GM18519 (cell line): Measurements from ENCODE around the gene PAIP1.
"Not testable (repeated sequence)": the region's sequence is repeated elsewhere in the genome, so short reads cannot be mapped to it uniquely, and the experiment has no call there.

ENCODE experiments used
- ATAC-seq: cut with Tn5 transposase; IDR thresholded peaks from one replicate; pipeline ENCODE4 v1.9.1; 2021; ENCODE audit warnings: mild to moderate bottlenecking, moderate library complexity; ENCODE audit not compliant: unreplicated experiment, low FRiP score

Gene PAIP1

DNA sequence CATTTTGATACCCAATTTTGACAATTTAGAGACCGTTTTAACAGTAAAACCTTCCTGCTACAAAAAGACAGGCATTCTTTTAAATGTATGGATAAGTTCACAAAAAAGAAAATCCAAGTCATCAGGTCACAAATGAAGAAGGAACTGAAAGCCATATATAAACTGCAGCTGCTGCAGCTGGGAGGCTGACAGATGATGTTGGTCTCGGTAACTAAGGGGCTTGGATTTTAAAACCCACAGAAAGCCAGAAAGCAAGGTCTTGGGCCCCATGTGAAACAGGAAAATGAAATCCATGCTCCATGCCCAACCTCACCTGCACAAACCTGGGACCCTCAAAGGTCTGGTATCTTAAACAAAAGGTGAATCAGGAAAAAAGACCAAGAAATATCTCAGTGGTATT is 26.2 kb downstream of the PAIP1 start:
- ATAC-seq = no peak

DNA sequence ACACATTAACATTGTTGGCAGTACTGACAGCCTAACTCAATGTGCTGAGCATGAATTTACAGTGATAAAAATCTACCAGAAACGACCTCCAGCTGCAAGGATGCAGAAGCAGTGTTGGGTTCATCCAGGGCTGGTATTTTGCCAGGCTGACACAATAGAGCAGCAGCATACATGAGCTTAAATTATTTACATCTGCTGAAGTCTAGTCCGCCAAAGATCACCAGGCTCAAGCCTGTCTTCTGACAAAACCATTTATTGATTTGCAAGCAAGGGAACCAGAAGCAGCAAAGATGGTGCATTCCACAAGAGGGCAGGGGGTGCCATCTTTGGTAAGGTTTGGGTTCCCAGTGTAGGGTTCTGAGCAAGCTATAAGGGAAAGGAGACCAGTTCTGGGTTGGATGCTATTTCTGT is 33.2 kb downstream of the PAIP1 start:
- no peak for ATAC-seq

DNA sequence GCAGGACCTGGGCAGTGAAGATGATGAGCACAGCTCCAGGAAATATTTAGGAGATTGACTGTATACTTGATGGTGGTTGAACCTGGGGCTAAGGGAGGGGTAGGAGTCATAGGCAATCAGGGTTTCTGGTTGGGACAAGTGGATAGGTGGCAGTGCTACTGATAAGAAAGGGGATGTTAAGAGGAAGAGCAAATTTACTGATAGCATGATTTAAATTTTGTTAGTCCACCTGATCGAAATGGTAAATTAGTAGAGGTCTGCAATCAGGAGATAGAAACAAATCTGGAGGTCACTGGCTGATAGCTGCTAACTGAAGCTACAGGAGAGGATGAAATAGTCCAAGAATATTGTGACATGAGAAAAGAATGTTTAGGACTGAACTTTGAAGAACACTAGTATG is 36.3 kb downstream of the PAIP1 start:
- no peak for ATAC-seq

DNA sequence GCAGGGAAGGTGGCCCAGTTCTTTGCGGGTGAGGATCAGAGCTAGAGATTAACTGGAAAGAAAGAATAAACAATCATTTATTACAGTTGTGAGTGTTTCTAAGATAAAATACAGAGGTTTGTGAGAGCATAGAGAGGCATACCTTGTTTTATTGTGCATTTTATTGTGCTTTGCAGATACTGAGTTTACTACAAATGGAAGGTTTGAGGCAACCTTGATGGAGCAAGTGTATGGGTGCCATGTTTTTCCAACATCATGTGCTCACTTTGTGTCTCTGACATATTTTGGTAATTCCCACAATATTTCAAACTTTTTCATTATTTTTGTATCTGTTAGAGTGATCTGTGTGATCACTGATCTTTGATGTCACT is 41.2 kb downstream of the PAIP1 start:
- no peak for ATAC-seq

DNA sequence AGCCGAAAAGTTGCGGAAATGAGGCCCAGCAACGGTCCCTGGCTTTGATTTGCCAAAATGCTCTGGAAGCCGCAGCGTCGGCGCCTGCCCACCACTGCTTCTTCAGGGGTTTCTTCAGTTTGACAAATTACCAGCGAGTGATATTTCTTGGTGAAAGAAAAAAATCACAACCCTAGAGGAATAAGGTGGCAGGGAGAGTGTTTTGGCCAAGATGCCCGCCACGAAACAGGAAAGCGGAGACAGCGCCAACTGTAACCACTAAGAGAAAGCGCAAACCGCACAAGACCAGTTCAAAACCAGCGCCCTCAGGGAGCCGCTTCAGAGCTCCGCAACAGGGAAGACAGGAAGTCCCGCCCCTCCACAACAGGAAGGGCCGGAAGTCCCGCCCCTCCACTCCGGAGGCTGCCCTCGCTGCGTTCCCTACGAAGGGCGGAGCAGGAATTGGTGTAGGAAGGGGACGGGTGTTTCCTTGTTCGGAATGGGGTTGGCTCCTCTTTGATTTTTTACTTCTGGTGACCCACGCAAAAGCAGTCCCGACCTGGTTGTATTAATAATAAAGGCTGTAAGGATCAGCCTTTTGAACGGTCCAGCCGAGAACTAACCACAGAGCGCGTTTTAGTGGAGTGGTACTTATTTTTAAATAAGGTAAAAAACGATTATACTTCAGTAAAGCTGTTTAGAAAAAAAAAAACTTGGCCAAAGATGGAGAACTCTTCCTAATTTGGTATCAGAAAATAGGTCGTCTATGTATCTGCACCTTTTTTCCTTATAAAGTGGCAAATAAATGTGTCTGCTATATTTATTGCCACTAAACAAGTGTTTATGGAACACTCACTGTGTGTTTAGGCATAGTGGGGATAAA is 41.8 kb downstream of the PAIP1 start, which contains the start of gene C5orf34:
Gene C5orf34, minus strand, starts transcription at position 333 of the 862 bp plus-strand sequence. CDS start 5,809 bp downstream, outside the sequence.
- peak; percentile 98 for ATAC-seq

DNA sequence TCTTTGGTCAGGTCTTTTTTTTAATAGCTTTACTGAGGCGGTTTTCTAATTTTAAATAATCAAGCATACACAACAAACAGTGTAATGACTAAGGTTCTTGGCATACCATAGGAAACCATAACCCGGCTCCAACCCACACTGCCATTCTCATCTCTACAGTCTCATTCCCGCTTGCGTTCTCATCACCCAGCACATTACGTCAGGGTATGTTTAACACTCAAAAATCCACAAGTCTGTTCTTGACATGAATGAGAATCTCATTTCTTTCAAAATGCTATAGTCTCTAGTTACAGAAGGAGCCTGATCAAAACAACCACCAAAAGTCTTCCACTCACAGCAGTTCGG is 42.4 kb downstream of the PAIP1 start:
- ATAC-seq = peak; percentile 15

DNA sequence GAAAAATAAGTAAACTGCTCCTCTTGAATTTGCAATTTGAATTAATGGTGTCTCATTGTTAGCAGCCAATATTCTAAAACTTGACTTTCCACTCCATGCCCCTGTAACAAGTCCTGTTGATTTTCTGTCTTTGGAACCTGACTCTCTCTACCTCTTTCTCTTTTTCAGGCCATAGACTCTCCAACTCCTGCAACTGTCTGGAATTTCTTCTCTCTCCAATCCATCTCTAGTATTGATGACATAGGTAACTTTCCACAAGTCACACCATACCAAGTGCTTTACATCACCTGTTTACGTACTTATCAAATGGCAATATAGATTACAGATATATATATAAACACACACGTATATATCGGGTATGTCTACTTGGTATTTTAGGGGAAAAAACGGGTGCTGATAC is 42.9 kb downstream of the PAIP1 start:
- ATAC-seq = no peak

DNA sequence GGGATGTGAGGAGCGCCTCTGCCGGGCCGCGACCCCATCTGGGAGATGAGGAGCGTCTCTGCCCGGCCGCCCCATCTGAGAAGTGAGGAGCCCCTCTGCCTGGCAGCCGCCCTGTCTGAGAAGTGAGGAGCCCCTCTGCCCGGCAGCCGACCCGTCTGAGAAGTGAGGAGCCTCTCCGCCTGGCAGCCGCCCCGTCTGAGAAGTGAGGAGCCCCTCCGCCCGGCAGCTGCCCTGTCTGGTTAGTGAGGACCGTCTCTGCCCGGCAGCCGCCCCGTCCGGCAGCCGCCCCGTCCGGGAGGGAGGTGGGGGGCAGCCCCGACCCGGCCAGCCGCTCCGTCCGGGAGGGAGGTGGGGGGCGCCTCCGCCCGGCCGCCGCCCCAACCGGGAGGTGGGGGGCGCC is 45.8 kb downstream of the PAIP1 start:
- not testable (repeated sequence) for ATAC-seq

DNA sequence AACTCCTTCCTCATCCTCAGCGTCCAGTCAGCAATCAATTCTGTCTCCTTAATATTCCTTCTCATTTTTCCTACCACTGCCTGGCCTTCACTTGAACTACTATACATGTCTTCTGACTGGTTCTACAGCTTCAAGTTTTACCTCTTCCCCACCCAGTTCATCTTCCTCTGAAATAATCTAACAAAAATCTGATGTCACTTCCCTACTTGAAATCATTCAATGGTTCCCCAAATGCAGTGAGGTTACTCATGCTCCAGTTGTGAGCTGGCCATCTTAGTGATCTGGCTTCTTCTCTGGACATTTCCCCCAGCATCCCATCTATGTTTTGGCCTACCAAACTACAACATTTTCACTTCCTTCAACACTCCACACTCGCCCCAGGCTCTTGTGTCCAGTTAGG is 58.3 kb downstream of the PAIP1 start:
- no peak for ATAC-seq

DNA sequence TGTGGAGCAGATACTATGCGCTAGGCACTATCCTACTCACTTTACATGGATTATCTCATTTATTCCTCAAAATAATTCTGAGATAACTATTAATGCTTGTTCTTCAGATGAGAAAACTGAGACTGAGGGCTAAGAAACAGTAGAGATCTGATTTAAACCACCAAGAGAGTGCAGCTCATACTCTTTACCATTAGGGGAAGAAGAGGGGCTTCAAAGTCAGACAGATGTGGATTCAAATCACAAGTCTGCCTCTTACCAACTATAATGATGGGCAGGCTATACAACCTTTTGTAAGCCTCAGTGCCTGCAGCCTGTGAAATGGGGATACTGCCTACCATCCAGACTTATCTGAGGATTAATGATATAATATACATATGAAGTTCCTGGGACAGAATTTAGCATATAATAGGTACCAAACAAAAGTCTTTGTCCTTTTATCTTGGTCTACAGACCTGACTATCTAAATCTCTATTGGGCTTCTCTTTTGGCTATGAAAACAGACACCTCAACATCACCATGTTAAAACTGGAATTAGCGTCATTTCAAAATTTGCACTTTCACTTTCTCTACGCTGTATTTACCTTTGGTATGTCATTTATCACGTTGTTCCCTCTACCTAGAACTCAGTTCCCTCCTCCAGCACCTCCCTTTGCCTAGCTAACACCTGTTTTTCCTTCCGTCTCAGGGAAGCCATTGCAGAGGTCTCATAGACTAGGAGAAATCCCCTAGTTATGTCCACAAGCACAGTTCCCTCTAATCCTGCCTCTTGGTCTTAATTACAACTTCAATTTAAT is 59.4 kb downstream of the PAIP1 start:
- ATAC-seq = no peak

DNA sequence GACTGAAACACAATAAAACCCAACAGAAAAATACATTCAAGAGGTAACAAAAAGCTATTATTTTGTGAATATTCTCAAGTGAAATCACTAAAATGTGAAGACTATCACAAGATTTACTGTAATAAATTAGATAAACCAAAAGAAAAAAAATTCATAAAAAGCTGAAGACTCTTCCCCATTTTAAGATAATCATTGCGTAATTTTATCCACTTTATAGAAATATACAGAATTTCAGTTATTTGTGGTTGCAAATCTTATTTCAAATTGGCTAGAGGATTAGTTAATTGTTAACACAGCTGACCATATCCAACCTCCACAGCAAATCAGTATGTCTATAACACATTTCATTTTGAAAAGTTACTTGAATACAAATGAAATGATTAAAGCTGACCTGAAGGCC is 65.6 kb downstream of the PAIP1 start:
- ATAC-seq = no peak

DNA sequence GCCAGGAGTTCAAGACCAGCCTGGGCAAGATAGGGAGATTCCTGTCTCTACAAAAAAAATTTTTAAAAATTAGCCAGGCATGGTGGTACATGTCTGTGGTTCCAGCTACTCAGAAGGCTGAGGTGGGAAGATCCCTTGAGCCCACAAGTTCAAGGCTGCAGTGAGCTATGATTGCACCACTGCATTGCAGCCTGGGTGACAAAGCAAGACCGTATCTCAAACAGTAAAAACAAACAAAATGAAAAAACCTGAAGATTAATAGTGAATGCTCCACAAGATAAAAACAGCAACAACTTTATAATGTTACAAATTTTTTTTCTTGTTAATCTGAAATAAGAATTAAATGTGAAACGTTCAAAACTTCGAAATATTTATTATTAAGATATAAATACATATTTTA is 70.5 kb downstream of the PAIP1 start:
- ATAC-seq = no peak

DNA sequence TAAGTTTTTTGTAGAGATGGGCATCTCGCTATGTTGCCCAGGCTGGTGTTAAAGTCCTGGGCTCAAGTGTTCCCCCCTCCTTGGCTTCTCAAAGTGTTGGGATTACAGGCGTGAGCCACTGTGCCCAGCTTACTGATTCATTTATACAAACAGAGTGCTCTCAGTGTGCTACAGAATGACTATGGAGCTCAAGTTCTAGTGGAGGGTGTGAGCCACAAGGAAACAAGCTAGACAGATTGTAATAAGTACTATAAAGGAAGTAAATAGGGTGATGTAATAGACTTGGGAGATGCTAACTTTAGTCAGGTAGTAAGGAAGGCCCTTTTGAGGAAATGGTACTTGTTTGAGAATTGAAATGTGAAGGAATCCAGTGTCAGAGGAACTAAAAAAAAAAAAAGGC is 71.5 kb downstream of the PAIP1 start:
- no peak for ATAC-seq

DNA sequence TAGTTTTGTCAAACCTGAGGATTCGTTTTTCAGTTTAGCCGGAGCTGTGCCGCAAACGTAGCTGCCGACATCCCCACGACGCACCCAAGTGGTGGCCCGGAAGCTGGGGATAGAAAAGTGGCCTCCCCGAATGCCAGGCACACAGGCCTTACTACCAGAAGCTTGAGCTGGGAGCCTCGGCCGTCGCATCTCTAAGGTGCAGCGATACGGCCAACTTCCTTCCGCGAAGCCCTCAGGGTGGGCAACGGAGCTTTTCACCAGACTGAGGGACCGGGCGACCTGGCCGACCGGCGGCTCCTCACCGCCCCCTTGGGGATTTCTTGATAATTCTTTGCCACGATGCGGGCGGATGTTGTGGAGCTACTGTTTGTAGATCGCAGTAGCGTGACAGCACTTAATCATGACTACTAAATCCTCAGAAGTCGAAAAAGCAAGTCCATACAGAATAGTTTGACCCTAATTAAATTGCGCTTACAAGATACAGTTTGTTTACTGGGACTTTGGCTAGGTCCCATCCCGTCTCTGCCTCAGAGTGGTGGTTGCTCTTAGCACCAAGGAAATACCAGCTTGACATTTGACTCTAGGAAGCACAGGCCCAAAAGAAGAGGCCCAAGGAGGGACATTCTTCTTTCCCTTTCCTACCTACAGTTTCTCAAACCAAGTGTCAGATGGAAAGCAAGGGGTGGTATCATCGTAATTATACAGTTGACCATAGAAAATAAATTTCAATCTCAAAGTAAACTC is 72.6 kb downstream of the PAIP1 start:
- peak; percentile 65 for ATAC-seq

DNA sequence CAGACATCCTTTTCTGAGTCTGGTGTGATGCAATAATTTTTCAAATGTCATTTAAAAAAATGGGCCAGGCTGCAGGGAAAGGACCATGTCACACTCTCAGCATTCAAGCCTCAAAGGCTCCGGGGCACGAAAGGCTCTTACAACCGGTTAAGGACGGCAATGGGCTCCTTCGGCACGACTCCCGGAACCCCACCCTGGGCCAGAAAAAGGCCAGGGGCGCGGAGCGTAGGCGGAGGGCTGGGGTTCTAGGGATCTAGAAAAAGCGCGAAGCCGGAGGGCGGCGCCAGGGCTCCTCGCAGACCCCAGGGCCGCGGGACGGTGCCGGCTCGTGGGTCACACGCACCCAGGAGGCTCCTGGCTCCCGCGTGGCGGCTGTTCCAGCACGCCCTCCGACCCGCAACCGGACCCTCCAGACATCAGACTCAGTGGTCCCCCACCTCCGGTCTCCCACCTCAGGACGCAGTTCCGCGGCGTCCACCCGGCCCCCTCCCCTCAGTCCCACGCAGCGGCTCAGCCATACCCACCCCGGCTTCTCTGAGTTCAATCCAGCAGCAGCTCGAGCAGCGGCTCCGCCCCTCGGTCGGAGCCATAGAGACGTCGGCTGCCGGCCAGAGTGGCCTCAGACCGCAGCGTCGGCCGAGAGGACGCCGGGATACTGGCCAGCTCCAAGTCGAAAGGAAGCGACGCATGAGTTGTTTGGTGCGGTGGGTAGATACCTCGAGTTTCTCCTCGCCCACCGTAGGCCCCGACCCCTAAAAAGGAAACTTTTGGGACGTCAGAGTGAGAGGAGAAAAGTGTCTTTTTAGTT is 73.4 kb downstream of the PAIP1 start, which contains the start of gene TMEM267:
Gene TMEM267, minus strand, starts transcription at position 568 of the 808 bp plus-strand sequence. CDS start 29,896 bp downstream, outside the sequence.
- peak; percentile 65 for ATAC-seq

DNA sequence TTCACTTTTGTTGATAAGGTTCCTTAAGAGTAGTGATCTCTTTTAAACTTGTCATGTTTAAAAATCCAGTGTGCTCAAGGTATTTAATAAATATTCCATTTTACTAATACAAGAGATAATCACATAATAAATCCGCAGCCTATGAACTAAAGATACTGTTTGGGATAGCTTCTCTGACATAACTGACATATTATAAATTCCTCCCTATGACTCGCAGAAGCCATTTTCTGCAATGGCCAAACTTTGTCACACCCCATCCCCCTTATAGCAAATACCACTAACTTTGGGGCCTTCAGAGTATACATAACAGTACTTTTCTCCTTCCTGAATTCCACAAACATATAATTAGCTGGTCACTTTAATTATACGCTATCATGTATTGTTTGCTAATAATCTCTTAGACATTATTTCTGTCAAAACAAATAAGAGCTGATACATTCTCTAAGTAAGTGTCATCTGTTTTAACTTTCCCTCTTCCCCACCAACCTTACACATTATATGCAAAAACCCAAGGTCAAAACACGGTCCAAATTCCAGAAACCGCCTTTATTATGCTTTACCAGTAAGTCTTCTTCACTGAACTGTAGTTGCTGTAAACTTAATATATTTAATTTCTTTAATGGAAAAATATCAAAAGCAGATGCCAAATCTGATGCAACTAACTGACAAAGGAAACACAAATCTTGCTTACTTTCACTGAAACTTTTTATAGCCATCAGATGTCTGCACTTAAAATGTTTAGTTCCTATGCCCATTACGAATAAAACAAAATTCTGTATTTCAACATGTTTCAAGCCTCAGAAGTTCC is 74.2 kb downstream of the PAIP1 start:
- no peak for ATAC-seq
